ENCODE measurements around the gene IFIT2. TPM values are rescaled to one million over a fixed set of nuclear protein-coding genes. Genes with fewer than 3 reads are reported as not detected.

IFIT2 gene
- total RNA-seq, 2 experiments from 2014 or later = 36.9 to 38.9 TPM

DNA sequence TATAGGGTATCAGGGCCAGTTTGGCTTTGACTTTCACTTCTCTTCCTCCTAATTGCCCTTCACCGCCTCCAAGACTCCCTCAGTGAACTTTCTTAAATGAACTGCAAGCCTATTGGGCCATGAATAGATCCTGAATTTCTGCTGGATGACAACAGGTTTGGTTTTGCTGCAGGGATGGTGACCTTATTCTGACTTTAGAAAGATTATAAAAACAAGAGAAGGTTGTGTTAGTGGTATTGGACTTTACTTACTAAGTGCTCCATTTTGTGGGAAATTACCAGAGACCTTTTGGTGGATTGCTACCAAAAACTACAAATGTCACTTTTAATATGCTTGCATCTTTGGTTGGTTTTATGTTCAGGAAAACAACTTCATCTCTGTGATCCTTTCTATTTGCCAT is 38.8 kb upstream of the IFIT2 start:
- H3K36me3 ChIP-seq (ENCODE audit: insufficient read depth, low read length) = no peaks in the 10 kb centered on the region
- no peak overlapping the region for H3K27ac Mint-ChIP-seq
- H3K36me3 Mint-ChIP-seq (ENCODE audit: low read depth) = no peaks in the 10 kb centered on the region
- H3K27me3 ChIP-seq (ENCODE audit: control insufficient read depth in 1 of 2, insufficient read depth in 2 of 2, low read length in 2 of 2) = no peaks in the 10 kb centered on the region
- no peaks in the 10 kb centered on the region for H3K9me3 Mint-ChIP-seq
- peaks cover 5% of the 10 kb centered on the region for H3K4me1 Mint-ChIP-seq (ENCODE audit: low read depth)
- H3K9me3 ChIP-seq (ENCODE audit: control insufficient read depth in 1 of 2, insufficient read depth in 1 of 2, low read length in 2 of 2) = peaks cover 0 to 5% of the 10 kb centered on the region in 2 experiments
- CTCF ChIA-PET = no interaction called here
- H3K27ac ChIP-seq (ENCODE audit: low read depth in 1 of 2, low read length in 2 of 2) = no peak overlapping the region
- H3K4me3 Mint-ChIP-seq = no peak overlapping the region
- POLR2A ChIA-PET = no interaction called here
- no peaks in the 10 kb centered on the region for H3K27me3 Mint-ChIP-seq
- DNase-seq (no peak), ATAC-seq (ENCODE audit: poor library complexity) (no peak)
- H3K4me3 ChIP-seq (ENCODE audit: low read length) = no peak overlapping the region
- peaks cover 5% of the 10 kb centered on the region for H3K4me1 ChIP-seq (ENCODE audit: insufficient read depth, low read length)
- TF ChIP-seq, protein P1, sequence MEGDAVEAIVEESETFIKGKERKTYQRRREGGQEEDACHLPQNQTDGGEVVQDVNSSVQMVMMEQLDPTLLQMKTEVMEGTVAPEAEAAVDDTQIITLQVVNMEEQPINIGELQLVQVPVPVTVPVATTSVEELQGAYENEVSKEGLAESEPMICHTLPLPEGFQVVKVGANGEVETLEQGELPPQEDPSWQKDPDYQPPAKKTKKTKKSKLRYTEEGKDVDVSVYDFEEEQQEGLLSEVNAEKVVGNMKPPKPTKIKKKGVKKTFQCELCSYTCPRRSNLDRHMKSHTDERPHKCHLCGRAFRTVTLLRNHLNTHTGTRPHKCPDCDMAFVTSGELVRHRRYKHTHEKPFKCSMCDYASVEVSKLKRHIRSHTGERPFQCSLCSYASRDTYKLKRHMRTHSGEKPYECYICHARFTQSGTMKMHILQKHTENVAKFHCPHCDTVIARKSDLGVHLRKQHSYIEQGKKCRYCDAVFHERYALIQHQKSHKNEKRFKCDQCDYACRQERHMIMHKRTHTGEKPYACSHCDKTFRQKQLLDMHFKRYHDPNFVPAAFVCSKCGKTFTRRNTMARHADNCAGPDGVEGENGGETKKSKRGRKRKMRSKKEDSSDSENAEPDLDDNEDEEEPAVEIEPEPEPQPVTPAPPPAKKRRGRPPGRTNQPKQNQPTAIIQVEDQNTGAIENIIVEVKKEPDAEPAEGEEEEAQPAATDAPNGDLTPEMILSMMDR (IDR thresholded peaks at IDR 0.05) = no peak
- intact Hi-C loops (cut with DNase I, micrococcal nuclease) = no loop called here

DNA sequence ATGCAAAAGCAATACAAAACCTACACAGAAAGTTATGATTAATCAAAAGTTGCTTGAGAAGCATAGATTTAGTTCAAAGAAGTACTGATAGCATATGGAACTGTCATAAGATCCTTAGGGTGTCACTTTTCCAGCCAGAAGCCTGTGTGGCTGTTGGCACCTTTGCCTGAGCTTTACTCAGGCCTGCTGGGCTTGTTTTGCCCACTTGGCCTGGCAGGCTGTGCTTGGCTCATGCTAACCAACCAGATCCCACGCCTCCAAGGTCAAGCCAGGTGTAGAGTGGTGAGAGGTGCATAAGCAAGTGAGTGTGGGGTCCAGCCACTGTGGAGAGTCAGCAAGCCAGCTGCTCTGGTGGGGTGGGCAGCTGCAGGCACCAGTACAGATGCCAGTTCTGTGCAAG is 38.3 kb upstream of the IFIT2 start:
- CTCF ChIA-PET = no interaction called here
- Mint-ChIP-seq H3K4me1 (ENCODE audit: low read depth) (peaks cover 5% of the 10 kb centered on the region), H3K36me3 (ENCODE audit: low read depth) (no peaks in the 10 kb centered on the region), H3K27me3 (no peaks in the 10 kb centered on the region), H3K9me3 (no peaks in the 10 kb centered on the region), H3K4me3 (no peak overlapping the region), H3K27ac (no peak overlapping the region)
- ATAC-seq (ENCODE audit: poor library complexity) (no peak), DNase-seq (no peak)
- H3K27ac ChIP-seq (ENCODE audit: low read depth in 1 of 2, low read length in 2 of 2) = no peak overlapping the region
- TF ChIP-seq, protein P1 (IDR thresholded peaks at IDR 0.05) = no peak
- no peak overlapping the region for H3K4me3 ChIP-seq (ENCODE audit: low read length)
- H3K4me1 ChIP-seq (ENCODE audit: insufficient read depth, low read length) = peaks cover 5% of the 10 kb centered on the region
- H3K9me3 ChIP-seq (ENCODE audit: control insufficient read depth in 1 of 2, insufficient read depth in 1 of 2, low read length in 2 of 2) = peaks cover 0 to 5% of the 10 kb centered on the region in 2 experiments
- intact Hi-C loops (cut with DNase I, micrococcal nuclease) = no loop called here
- POLR2A ChIA-PET = no interaction called here
- H3K27me3 ChIP-seq (ENCODE audit: control insufficient read depth in 1 of 2, insufficient read depth in 2 of 2, low read length in 2 of 2) = no peaks in the 10 kb centered on the region
- H3K36me3 ChIP-seq (ENCODE audit: insufficient read depth, low read length) = no peaks in the 10 kb centered on the region

DNA sequence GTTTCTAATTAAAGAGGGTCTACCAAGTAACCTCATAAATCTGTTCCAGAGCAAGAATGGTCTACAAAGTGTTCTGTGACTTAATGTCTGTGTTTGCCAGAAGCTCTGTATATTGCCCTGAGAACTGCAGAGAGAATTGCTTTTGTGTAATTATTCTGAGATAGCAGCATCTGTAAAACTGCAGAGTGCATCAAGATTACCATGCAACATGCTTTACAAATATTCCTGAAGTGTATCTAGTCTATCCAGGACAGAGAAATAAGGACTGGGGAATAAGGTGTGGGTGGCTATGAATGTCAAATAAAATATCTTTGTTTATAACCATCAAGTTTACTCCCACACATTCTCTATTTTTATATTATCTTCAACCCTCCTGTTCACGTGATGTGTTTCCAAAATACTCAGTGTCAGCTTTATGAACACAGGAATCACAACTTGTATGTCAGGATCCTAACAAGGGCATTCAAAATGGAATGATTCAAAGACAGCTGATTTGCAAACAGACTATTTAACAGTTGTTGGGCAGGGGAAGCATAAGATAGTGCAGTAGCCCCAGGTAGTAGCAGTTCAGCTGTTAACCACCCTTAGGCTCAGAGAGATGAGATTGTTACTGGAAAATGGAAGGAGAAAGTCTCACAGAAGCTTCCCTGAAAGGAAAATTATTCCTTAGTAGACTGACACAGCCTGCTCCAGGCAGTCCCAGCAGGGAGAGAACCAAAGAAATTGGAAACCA is 35.0 kb upstream of the IFIT2 start:
- Histone ChIP-seq H3K27ac (ENCODE audit: low read depth in 1 of 2, low read length in 2 of 2) (no peak overlapping the region), H3K9me3 (ENCODE audit: control insufficient read depth in 1 of 2, insufficient read depth in 1 of 2, low read length in 2 of 2) (peaks cover 0 to 5% of the 10 kb centered on the region in 2 experiments), H3K4me1 (ENCODE audit: insufficient read depth, low read length) (no peaks in the 10 kb centered on the region), H3K27me3 (ENCODE audit: control insufficient read depth in 1 of 2, insufficient read depth in 2 of 2, low read length in 2 of 2) (no peaks in the 10 kb centered on the region), H3K4me3 (ENCODE audit: low read length) (no peak overlapping the region), H3K36me3 (ENCODE audit: insufficient read depth, low read length) (no peaks in the 10 kb centered on the region)
- Mint-ChIP-seq H3K9me3 (no peaks in the 10 kb centered on the region), H3K27me3 (no peaks in the 10 kb centered on the region), H3K36me3 (ENCODE audit: low read depth) (no peaks in the 10 kb centered on the region), H3K4me1 (ENCODE audit: low read depth) (no peaks in the 10 kb centered on the region), H3K27ac (no peak overlapping the region), H3K4me3 (no peak overlapping the region)
- CTCF ChIA-PET = no interaction called here
- TF ChIP-seq, protein P1 (IDR thresholded peaks at IDR 0.05) = no peak
- POLR2A ChIA-PET = no interaction called here
- ATAC-seq (ENCODE audit: poor library complexity) (no peak), DNase-seq (no peak)
- intact Hi-C loops (cut with DNase I, micrococcal nuclease) = no loop called here

Data from CD4-positive, alpha-beta T cell (primary cell).